Heart left ventricle (tissue), 16 donors: ENCODE measurements around the gene ATP5PD. TPM values are rescaled to one million over a fixed set of nuclear protein-coding genes. Genes with fewer than 3 reads are reported as not detected.

ENCODE experiments used
- ATAC-seq, 4 donors: fragments of 200-7000 bp; cut with Tn5 transposase; one replicate each; pipeline ENCODE4 v1.9.1; 2020 to 2022; ENCODE audit warnings: moderate library complexity in 4 of 4, mild to moderate bottlenecking in 3 of 4, moderate number of reproducible peaks in 1 of 4
- DNase-seq, 5 donors: peaks; one replicate each; pipeline ENCODE4 v3.0.0-alpha.2; 2020
- H3K27ac ChIP-seq, 12 donors: fragments of 200-600 bp; sonication (generic) in 4 of 12; one replicate each; pipeline versions ENCODE4 v1.5.0 to v1.8.0; 2016 to 2022; ENCODE audit warnings: mild to moderate bottlenecking in 2 of 12
- H3K27me3 ChIP-seq, 9 donors: fragments of 200-600 bp; sonication (generic) in 2 of 9; one replicate each; pipeline versions ENCODE4 v1.5.1 to v1.8.0; 2016 to 2022; ENCODE audit warnings: mild to moderate bottlenecking in 3 of 9
- H3K36me3 ChIP-seq, 9 donors: fragments of 200-600 bp; sonication (generic) in 2 of 9; one replicate each; pipeline versions ENCODE4 v1.5.0 to v1.8.0; 2018 to 2022; ENCODE audit warnings: mild to moderate bottlenecking in 2 of 9
- H3K4me1 ChIP-seq, 12 donors: fragments of 200-600 bp; sonication (generic) in 4 of 12; one replicate each; pipeline versions ENCODE4 v1.5.0 to v1.8.0; 2016 to 2022; ENCODE audit warnings: mild to moderate bottlenecking in 3 of 12
- H3K4me3 ChIP-seq, 12 donors: fragments of 200-600 bp; sonication (generic) in 4 of 12; one replicate each; pipeline versions ENCODE4 v1.5.0 to v1.8.0; 2017 to 2022; ENCODE audit warnings: mild to moderate bottlenecking in 9 of 12, moderate library complexity in 4 of 12
- H3K9me3 ChIP-seq, 12 donors: fragments of 200-600 bp; sonication (generic) in 4 of 12; one replicate each; pipeline versions ENCODE4 v1.5.0 to v1.8.0; 2016 to 2022; ENCODE audit warnings: mild to moderate bottlenecking in 1 of 12
- CTCF ChIP-seq, 12 donors: fragments of 200-600 bp; sonication (generic) in 4 of 12; IDR thresholded peaks; one replicate each; pipeline versions ENCODE4 v1.5.0 to v1.8.0; 2018 to 2022; ENCODE audit warnings: antibody characterized with exemption in 12 of 12, mild to moderate bottlenecking in 5 of 12
- POLR2A ChIP-seq, 2 donors: fragments of 450-650 bp; IDR thresholded peaks; one replicate each; pipeline ENCODE4 v1.6.1; 2017; ENCODE audit warnings: antibody characterized with exemption in 2 of 2, mild to moderate bottlenecking in 2 of 2, moderate library complexity in 2 of 2
- WGBS, 4 donors: extraction: QIAGEN DNeasy Blood & Tissue Kit in 2 of 4; methylation state at CpG; one replicate each; pipeline versions ENCODE4 v1.1.5 to v1.1.7; 2013 to 2018; 5-methylcytosine and 5-hydroxymethylcytosine counted together
- intact Hi-C, 10 donors: fragments of 100-400 bp; cut with DNase I; formaldehyde crosslinking; loops; one replicate each; pipeline versions ENCODE4 v1.11.1 to v1.14.2; 2022
- polyA plus RNA-seq, 2 donors: library from polyadenylated mRNA; stranded (reverse); fragments of 200-250 nt; gene quantifications; one replicate each; pipeline ENCODE4 v1.2.3, GENCODE V29; 2013
- total RNA-seq, 9 donors: library from RNA; depleted of rRNA in 2 of 9; stranded (reverse); fragments of >200 nt in 2 of 9; fragmentation: NEBNext Ultra II Directional in 3 of 9; extraction: Animal tissue kit (Norgen Biotek cat#: 25700) in 3 of 9; gene quantifications; one replicate each; pipeline versions ENCODE4 v1.1.0 to v1.2.4, GENCODE V29; 2016 to 2023
- donor health status: ischemic (EF 13 %, LVEDD 7.1; RV severe dilation, severe dysfunction).
- donor health status: healthy with polysubstance abuse.
- donor health status: DM: no; HTN: yes; CAD: no.
- donor health status: DM: no; HTN: no; CAD: no.
- donor health status: ischemic (EF 25% LVEDD 6.9; RV normal size, moderate dysfunction).
- donor health status: ischemic (EF 25% LVEDD 5.7; RV mildly dilated, moderate dysfunction).
- donor health status: healthy.
- donor health status: DM: yes; HTN: yes; CAD: no.
- donor health status: ischemic (EF 35%, LVEDD 5.7; RV mildly dilated, moderate dysfunction).
- donor health status: nonischemic (EF 11% LVEDD 7.7; RV severe dilation, severe dysfunction).
- donor health status: DM: yes; HTN: yes; CAD: no.
- donor health status: PGD.
- donor health status: ischemic (EF 29% LVEDD 5.4; RV normal size, mild dysfunction).
- donor health status: nonischemic (EF 23%, LVEDD 6.1; RV moderate dilation, normal function).

Gene ATP5PD
- total and polyA plus RNA-seq, 11 donors, result 597 to 2,623 (median 875) TPM

- H3K27ac ChIP-seq, result no peak overlapping the region
- DNase-seq (no peak), ATAC-seq (no peak)
- H3K4me3 ChIP-seq, result no peak overlapping the region
- H3K9me3 ChIP-seq, result no peaks in the 10 kb centered on the region
- intact Hi-C loops, result loop anchor here in 6 of 10 donors (5.0 to 10.0 kb wide), 4 partner anchors 39 to 142 kb away; partner anchors contain the start of genes NUP85 (in 3 of the 6) and ARMC7 (in 1 of the 6)
- peaks cover 0 to 64% (median 54%) of the 10 kb centered on the region in 9 donors for H3K36me3 ChIP-seq
- H3K4me1 ChIP-seq, result peaks cover 0 to 21% (median 12%) of the 10 kb centered on the region in 12 donors
- H3K27me3 ChIP-seq, result no peaks in the 10 kb centered on the region
- no peak for TF ChIP-seq POLR2A (IDR thresholded peaks at IDR 0.05)
- no peak for TF ChIP-seq CTCF (IDR thresholded peaks at IDR 0.05)
- WGBS, 4 donors, result 86 to 91% (median 90%) methylated on average over 13 of the region's 13 CpGs
These were observed 16.4 kb upstream of the ATP5PD start for GRCh38 chr17:75063201-75063600.

- intact Hi-C loops, result loop anchor here in 6 of 10 donors (2.0 to 10.0 kb wide), 5 partner anchors 41 to 143 kb away; partner anchors contain the start of genes NUP85 (in 3 of the 6) and ARMC7 (in 2 of the 6)
These were observed 14.8 kb upstream of the ATP5PD start for GRCh38 chr17:75061618-75062017.

GRCh38 chr17:75061055-75061438 lies 14.3 kb upstream of the ATP5PD start:
- H3K27ac ChIP-seq, result peak overlapping the region in 4 of 12 donors; percentile 48 to 87 (median 78)
- H3K9me3 ChIP-seq, result no peaks in the 10 kb centered on the region
- H3K4me1 ChIP-seq, result peaks cover 0 to 21% (median 12%) of the 10 kb centered on the region in 12 donors
- no peak for ATAC-seq
- H3K36me3 ChIP-seq, result peaks cover 0 to 77% (median 66%) of the 10 kb centered on the region in 9 donors
- WGBS, 4 donors, result 94 to 97% (median 95%) methylated on average over 10 of the region's 10 CpGs
- intact Hi-C loops, result loop anchor here in 6 of 10 donors (2.0 to 10.0 kb wide), 5 partner anchors 41 to 144 kb away; partner anchors contain the start of genes NUP85 (in 3 of the 6) and ARMC7 (in 2 of the 6)
- H3K27me3 ChIP-seq, result no peaks in the 10 kb centered on the region
- no peak overlapping the region for H3K4me3 ChIP-seq
- TF ChIP-seq CTCF (IDR thresholded peaks at IDR 0.05) (no peak), POLR2A (IDR thresholded peaks at IDR 0.05) (no peak)
- DNase-seq, result no peak

More at GRCh38 chr17:75061618-75062017, 14.8 kb upstream of the ATP5PD start:
- H3K4me1 ChIP-seq, result peaks cover 0 to 21% (median 12%) of the 10 kb centered on the region in 12 donors
- H3K4me3 ChIP-seq, result no peak overlapping the region
- H3K9me3 ChIP-seq, result no peaks in the 10 kb centered on the region
- peak overlapping the region in 1 of 12 donors; percentile 80 for H3K27ac ChIP-seq
- WGBS, 4 donors, result 84 to 89% (median 87%) methylated on average over 3 to 8 of the region's 8 CpGs
- ATAC-seq, result no peak
- DNase-seq, result no peak
- H3K27me3 ChIP-seq, result no peaks in the 10 kb centered on the region
- peaks cover 0 to 71% (median 60%) of the 10 kb centered on the region in 9 donors for H3K36me3 ChIP-seq
- TF ChIP-seq CTCF (IDR thresholded peaks at IDR 0.05), result no peak

DNA sequence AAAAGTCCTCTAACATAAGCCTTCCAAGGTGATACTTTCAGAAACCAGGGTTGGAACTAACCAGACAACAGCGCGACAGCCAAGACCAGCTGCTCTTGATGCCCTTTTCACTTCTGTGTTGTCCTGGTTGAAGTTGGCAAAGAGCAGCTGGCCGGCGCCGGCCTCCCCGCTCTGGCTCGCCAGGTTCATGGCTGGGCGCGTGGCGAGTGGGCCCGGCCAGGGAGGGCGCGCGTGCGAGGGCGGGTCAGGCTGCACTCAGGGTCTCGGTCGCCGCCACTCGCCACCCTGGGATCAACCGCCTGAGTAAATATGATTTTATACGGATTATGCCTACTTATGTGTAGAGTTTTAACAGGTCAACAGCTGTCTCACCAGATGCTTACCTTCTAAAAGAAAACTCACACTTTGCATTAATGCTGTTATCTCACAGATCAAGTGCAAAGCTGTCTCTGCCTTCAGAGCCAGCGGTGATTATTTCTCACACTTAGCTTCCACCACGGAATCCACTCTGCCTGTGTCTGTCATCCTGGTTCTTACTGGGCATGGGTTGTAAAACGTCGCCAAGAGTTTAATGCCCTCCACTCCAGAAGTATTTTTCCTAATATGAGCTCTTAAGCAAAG lies 13.8 kb upstream of the ATP5PD start:
- 80 to 92% (median 89%) methylated on average over 25 to 26 of the region's 26 CpGs for WGBS, 4 donors
- intact Hi-C loops, result loop anchor here in 6 of 10 donors (2.0 to 10.0 kb wide), 5 partner anchors 42 to 144 kb away; partner anchors contain the start of genes NUP85 (in 3 of the 6) and ARMC7 (in 2 of the 6)
- no peaks in the 10 kb centered on the region for H3K27me3 ChIP-seq
- no peaks in the 10 kb centered on the region for H3K9me3 ChIP-seq
- peak overlapping the region in 11 of 12 donors; percentile 30 to 87 (median 60) for H3K27ac ChIP-seq
- peaks cover 0 to 82% (median 67%) of the 10 kb centered on the region in 9 donors for H3K36me3 ChIP-seq
- ATAC-seq, result peak; percentile 74 to 81 (median 74)
- TF ChIP-seq CTCF (IDR thresholded peaks at IDR 0.05), result no peak
- TF ChIP-seq POLR2A (IDR thresholded peaks at IDR 0.05), result no peak
- H3K4me1 ChIP-seq, result peaks cover 0 to 21% (median 10%) of the 10 kb centered on the region in 12 donors
- no peak overlapping the region for H3K4me3 ChIP-seq
- peak in 3 of 5 donors; percentile 35 to 54 (median 42) for DNase-seq
